SU-DHL-6 (cell line): ENCODE data around the gene AGPS.
"Not testable (repeated sequence)": the region's sequence is repeated elsewhere in the genome, so short reads cannot be mapped to it uniquely, and the experiment has no call there.

Source experiments
- CTCF ChIP-seq: fragments of 200-600 bp; sonication (generic); IDR thresholded peaks from one replicate; pipeline ENCODE4 v1.5.1; 2017; ENCODE audit warnings: antibody characterized with exemption, mild to moderate bottlenecking, low read length, moderate library complexity; ENCODE audit not compliant: insufficient read depth, poor library complexity, severe bottlenecking
- EZH2phosphoT487 ChIP-seq: fragments of 200-600 bp; sonication (generic), shearing (Covaris generic); conservative IDR thresholded peaks from 2 replicates; pipeline ENCODE4 v1.6.1; 2018; ENCODE audit warnings: mild to moderate bottlenecking, antibody characterized with exemption, low read length, moderate library complexity, mixed read lengths

- TF ChIP-seq CTCF, EZH2phosphoT487: not testable (repeated sequence)
Measured at GRCh38 chr2:177551360-177551759, 158.8 kb downstream of the AGPS start.
